ENCODE measurements around the gene ZNF723.
"Not testable (repeated sequence)": the region's sequence is repeated elsewhere in the genome, so short reads cannot be mapped to it uniquely, and the experiment has no call there.

DNA sequence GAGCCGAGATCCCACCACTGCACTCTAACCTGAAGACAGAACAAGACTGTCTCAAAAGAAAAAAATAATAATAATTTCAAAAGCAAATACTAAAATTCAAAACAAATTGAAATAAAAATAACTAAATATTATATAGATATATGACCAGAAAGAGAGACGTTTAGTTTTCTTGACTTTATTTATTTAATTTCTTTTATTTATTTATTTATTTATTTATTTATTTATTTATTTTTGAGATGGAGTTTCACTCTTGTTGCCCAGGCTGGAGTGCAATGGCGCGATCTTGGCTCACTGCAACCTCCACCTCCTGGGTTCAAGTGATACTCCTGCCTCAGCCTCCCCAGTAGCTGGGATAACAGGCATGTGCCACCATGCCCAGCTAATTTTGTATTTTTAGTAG is 39.2 kb upstream of the ZNF723 start:
- TF ChIP-seq, protein P1, sequence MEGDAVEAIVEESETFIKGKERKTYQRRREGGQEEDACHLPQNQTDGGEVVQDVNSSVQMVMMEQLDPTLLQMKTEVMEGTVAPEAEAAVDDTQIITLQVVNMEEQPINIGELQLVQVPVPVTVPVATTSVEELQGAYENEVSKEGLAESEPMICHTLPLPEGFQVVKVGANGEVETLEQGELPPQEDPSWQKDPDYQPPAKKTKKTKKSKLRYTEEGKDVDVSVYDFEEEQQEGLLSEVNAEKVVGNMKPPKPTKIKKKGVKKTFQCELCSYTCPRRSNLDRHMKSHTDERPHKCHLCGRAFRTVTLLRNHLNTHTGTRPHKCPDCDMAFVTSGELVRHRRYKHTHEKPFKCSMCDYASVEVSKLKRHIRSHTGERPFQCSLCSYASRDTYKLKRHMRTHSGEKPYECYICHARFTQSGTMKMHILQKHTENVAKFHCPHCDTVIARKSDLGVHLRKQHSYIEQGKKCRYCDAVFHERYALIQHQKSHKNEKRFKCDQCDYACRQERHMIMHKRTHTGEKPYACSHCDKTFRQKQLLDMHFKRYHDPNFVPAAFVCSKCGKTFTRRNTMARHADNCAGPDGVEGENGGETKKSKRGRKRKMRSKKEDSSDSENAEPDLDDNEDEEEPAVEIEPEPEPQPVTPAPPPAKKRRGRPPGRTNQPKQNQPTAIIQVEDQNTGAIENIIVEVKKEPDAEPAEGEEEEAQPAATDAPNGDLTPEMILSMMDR (IDR thresholded peaks at IDR 0.05): not testable (repeated sequence)
- not testable (repeated sequence) for TF ChIP-seq POLR2A, POLR2AphosphoS5, EP300 (IDR thresholded peaks at IDR 0.05)

All from stomach (tissue), 4 donors.